Measurements from ENCODE around the gene OR10H3. TPM values are rescaled to one million over a fixed set of nuclear protein-coding genes. Genes with fewer than 3 reads are reported as not detected.

Gene OR10H3
- total and polyA plus RNA-seq, 4 experiments from 2014 or later = not detected

GRCh38 chr19:15790096-15790495, 52.3 kb downstream of the OR10H3 start:
- H3K9me3 ChIP-seq (ENCODE audit: control insufficient read depth in 1 of 2, low read length in 2 of 2) = no peaks in the 10 kb centered on the region
- H3K27me3 ChIP-seq (ENCODE audit: insufficient read depth, low read length) = no peaks in the 10 kb centered on the region
- ChIA-PET POLR2A (ENCODE audit: partially characterized antibody) (no interaction called here), CTCF (ENCODE audit: partially characterized antibody) (no interaction called here)
- Mint-ChIP-seq H3K27ac (peak overlapping the region in 1 of 7 donors; percentile 46), H3K4me3 (no peak overlapping the region), H3K36me3 (no peaks in the 10 kb centered on the region), H3K4me1 (peaks cover 0 to 1% (median 0%) of the 10 kb centered on the region in 4 donors), H3K27me3 (peaks cover 15 to 22% of the 10 kb centered on the region in 2 donors), H3K9me3 (no peaks in the 10 kb centered on the region)
- no peaks in the 10 kb centered on the region for H3K36me3 ChIP-seq (ENCODE audit: insufficient read depth, low read length)
- intact Hi-C loops (cut with micrococcal nuclease) = no loop called here
- no peak overlapping the region for H3K4me3 ChIP-seq (ENCODE audit: low read length in 2 of 2)
- H3K27ac ChIP-seq (ENCODE audit: low read depth, low read length) = no peak overlapping the region
- no peaks in the 10 kb centered on the region for H3K4me1 ChIP-seq (ENCODE audit: insufficient read depth, low read length)
- DNase-seq = no peak

Other genes with a start within 250 kb of the OR10H3 start
- under 1 TPM; 0.44 to 0.61 TPM for gene CYP4F22, start 229.5 kb upstream of the OR10H3 start, total RNA-seq
- gene CYP4F22, start 229.5 kb upstream of the OR10H3 start, polyA plus RNA-seq = 1 to 10 TPM; 1.1 to 1.7 TPM
- gene CYP4F8, start 122.8 kb upstream of the OR10H3 start, total RNA-seq = not detected
- gene CYP4F8, start 122.8 kb upstream of the OR10H3 start, polyA plus RNA-seq = not detected
- gene CYP4F3, start 97.1 kb upstream of the OR10H3 start, total RNA-seq = not detected
- gene CYP4F3, start 97.1 kb upstream of the OR10H3 start, polyA plus RNA-seq = not detected
- gene CYP4F12, start 64.9 kb upstream of the OR10H3 start, total RNA-seq = 1 to 10 TPM; 3.7 to 5.2 TPM
- gene CYP4F12, start 64.9 kb upstream of the OR10H3 start, polyA plus RNA-seq = under 1 TPM; 0.22 to 0.68 TPM
- not detected for gene OR10H2, start 10.0 kb upstream of the OR10H3 start, total RNA-seq
- gene OR10H2, start 10.0 kb upstream of the OR10H3 start, polyA plus RNA-seq = not detected
- gene OR10H5, start 49.7 kb downstream of the OR10H3 start, total RNA-seq = not detected
- gene OR10H5, start 49.7 kb downstream of the OR10H3 start, polyA plus RNA-seq = not detected
- not detected for gene OR10H1, start 77.7 kb downstream of the OR10H3 start, total RNA-seq
- not detected for gene OR10H1, start 77.7 kb downstream of the OR10H3 start, polyA plus RNA-seq
- gene CYP4F2, start 160.1 kb downstream of the OR10H3 start, total RNA-seq = not detected
- not detected for gene CYP4F2, start 160.1 kb downstream of the OR10H3 start, polyA plus RNA-seq
- not detected for gene CYP4F11, start 196.5 kb downstream of the OR10H3 start, total RNA-seq
- gene CYP4F11, start 196.5 kb downstream of the OR10H3 start, polyA plus RNA-seq = not detected
- gene OR10H4, start 211.0 kb downstream of the OR10H3 start, total RNA-seq = not detected
- not detected for gene OR10H4, start 211.0 kb downstream of the OR10H3 start, polyA plus RNA-seq